Endothelial cell of umbilical vein (primary cell): Measurements from ENCODE around the gene GSTO2. TPM values are rescaled to one million over a fixed set of nuclear protein-coding genes. Genes with fewer than 3 reads are reported as not detected.

Experiments
- BruUV-seq: library from RNA; stranded (reverse); fragments of 400-500 nt; replicated peaks from 2 replicates; lab custom pipeline; 2021; lab: Mats Ljungman, UMichigan
- CTCF ChIA-PET: fragments of 300-600, 350-600 bp; sonication (Branson Sonifier 250); formaldehyde crosslinking; loops from one replicate; lab custom pipeline; 2021; ENCODE audit warnings: antibody characterized with exemption, inconsistent platforms; lab: Charles Lee
- POLR2A ChIA-PET: fragments of 300-600, 350-600 bp; sonication (Branson Sonifier 250); formaldehyde crosslinking; loops from one replicate; lab custom pipeline; 2021; ENCODE audit warnings: antibody characterized with exemption, inconsistent platforms; lab: Charles Lee
- DNase-seq: peaks from one replicate; pipeline ENCODE4 v3.0.0-alpha.2; 2011; ENCODE audit warnings: low read depth, low spot score
- FAIRE-seq: peaks from 2 replicates; lab custom pipeline; 2011; peaks lifted over from hg19 to GRCh38; lab: Jason Lieb, UNC
- H2AFZ ChIP-seq: 2 replicates; pipeline ENCODE4 v1.6.0; 2012; ENCODE audit warnings: low read depth, low read length, control low read depth, inconsistent platforms
- H3K27ac ChIP-seq: 2 replicates; pipeline ENCODE4 v1.5.1; 2011; ENCODE audit warnings: low read depth, mild to moderate bottlenecking, control low read depth, low read length, moderate library complexity; ENCODE audit not compliant: insufficient read depth
- H3K27me3 ChIP-seq, 2 experiments: 2 replicates each; pipeline versions ENCODE4 v1.6.0 to v1.6.1; 2011; ENCODE audit warnings: low read length in 2 of 2, mixed read lengths in 1 of 2; ENCODE audit not compliant: control insufficient read depth in 2 of 2, insufficient read depth in 2 of 2
- H3K36me3 ChIP-seq, 2 experiments: 2 replicates in 1 of 2; 3 replicates in 1 of 2; pipeline ENCODE4 v1.5.1; 2011; ENCODE audit warnings: low read length in 2 of 2, mild to moderate bottlenecking in 1 of 2, moderate library complexity in 1 of 2; ENCODE audit not compliant: control insufficient read depth in 2 of 2, insufficient read depth in 2 of 2; ENCODE audit errors: extremely low read depth in 1 of 2
- H3K4me1 ChIP-seq: 3 replicates; pipeline ENCODE4 v1.5.1; 2011; ENCODE audit warnings: mild to moderate bottlenecking, low read length; ENCODE audit not compliant: control insufficient read depth, insufficient read depth; ENCODE audit errors: extremely low read depth
- H3K4me2 ChIP-seq: 2 replicates; pipeline ENCODE4 v1.6.1; 2011; ENCODE audit warnings: low read length, control low read depth, mixed read lengths; ENCODE audit not compliant: insufficient read depth
- H3K4me3 ChIP-seq, 3 experiments: fragments of 200-600 bp in 1 of 3; sonication (generic), shearing (Covaris generic) in 1 of 3; replicated peaks in 1 of 3; 2 replicates each; pipeline ENCODE4 v1.5.1; 2011 to 2016; ENCODE audit warnings: control low read depth in 3 of 3, low read length in 3 of 3, mild to moderate bottlenecking in 2 of 3, inconsistent platforms in 1 of 3, low read depth in 1 of 3, moderate library complexity in 1 of 3; ENCODE audit not compliant: insufficient read depth in 1 of 3
- H3K79me2 ChIP-seq: 2 replicates; pipeline ENCODE4 v1.6.0; 2012; ENCODE audit warnings: low read length, inconsistent platforms; ENCODE audit not compliant: control insufficient read depth, insufficient read depth
- H3K9ac ChIP-seq: replicated peaks from 2 replicates; pipeline ENCODE3; 2011; ENCODE audit warnings: low read length, control low read depth; ENCODE audit not compliant: insufficient read depth; ENCODE audit errors: extremely low read depth
- H3K9me1 ChIP-seq: replicated peaks from 3 replicates; pipeline ENCODE4 v1.6.0; 2011; ENCODE audit warnings: mild to moderate bottlenecking, low read length; ENCODE audit not compliant: control insufficient read depth, insufficient read depth; ENCODE audit errors: extremely low read depth
- H3K9me3 ChIP-seq: replicated peaks from 2 replicates; pipeline ENCODE4 v1.5.1; 2012; ENCODE audit warnings: low read length, inconsistent platforms; ENCODE audit not compliant: control insufficient read depth, insufficient read depth
- H4K20me1 ChIP-seq: replicated peaks from 2 replicates; pipeline ENCODE3; 2011; ENCODE audit warnings: mild to moderate bottlenecking, low read length; ENCODE audit not compliant: control insufficient read depth, insufficient read depth; ENCODE audit errors: extremely low read depth
- CTCF ChIP-seq, 2 donors: IDR thresholded peaks; 1 replicate in 1 of 2; 2 replicates in 1 of 2; pipeline ENCODE4 v1.5.1; 2011; ENCODE audit warnings: low read length in 2 of 2, mild to moderate bottlenecking in 2 of 2, moderate library complexity in 2 of 2, control low read depth in 1 of 2, inconsistent platforms in 1 of 2, low read depth in 1 of 2; ENCODE audit not compliant: insufficient read depth in 1 of 2; ENCODE audit errors: extremely low read depth in 1 of 2
- GATA2 ChIP-seq: IDR thresholded peaks from 2 replicates; pipeline ENCODE4 v1.7.0; 2011; ENCODE audit warnings: low read depth, mild to moderate bottlenecking, moderate library complexity, mixed read lengths, low read length; ENCODE audit not compliant: insufficient read length, insufficient read depth
- JUN ChIP-seq: IDR thresholded peaks from 2 replicates; pipeline ENCODE4 v1.6.1; 2011; ENCODE audit warnings: borderline replicate concordance, low read depth; ENCODE audit not compliant: insufficient read length, insufficient read depth
- MAX ChIP-seq: IDR thresholded peaks from 2 replicates; pipeline ENCODE4 v1.6.1; 2011; ENCODE audit not compliant: insufficient read depth, insufficient read length
- MYC ChIP-seq: IDR thresholded peaks from one replicate; pipeline ENCODE4 v1.6.1; 2011; ENCODE audit warnings: mild to moderate bottlenecking, low read depth, low read length
- dilution Hi-C: fragments of 300-500 bp; cut with MboI; formaldehyde crosslinking; loops from one replicate; pipeline ENCODE4 v1.15.0; 2019; ENCODE audit warnings: low sequenced_read_pairs; ENCODE audit not compliant: extremely low pct_ligation_motif_present
- intact Hi-C: fragments of 100-400 bp; cut with micrococcal nuclease; formaldehyde crosslinking; loops from one replicate; pipeline ENCODE4 v1.10.0; 2022
- polyA plus RNA-seq, 4 experiments: library from polyadenylated mRNA; depleted of rRNA in 3 of 4; stranded (reverse) in 3 of 4; unstranded in 1 of 4; fragments of >200 nt; gene quantifications; 2 replicates each; pipeline versions ENCODE4 v1.2.1 to v1.2.3, GENCODE V29; 2011 to 2012; ENCODE audit warnings: missing spikeins in 1 of 4
- total RNA-seq: library from RNA; stranded (reverse); gene quantifications from 2 replicates; pipeline ENCODE4 v1.2.3, GENCODE V29; 2021

GSTO2 gene
- total and polyA plus RNA-seq, 2 donors (not counting 3 experiments of a cell fraction or from before 2014, with no cell fraction given) = 0.84 to 1.4 TPM

GRCh38 chr10:104339469-104340110 lies 70.6 kb downstream of the GSTO2 start:
- peak overlapping the region in 2 of 3 experiments; percentile 64 to 99 for H3K4me3 ChIP-seq
- H3K9me1 ChIP-seq = no peaks in the 10 kb centered on the region
- intact Hi-C loops = loop anchor here (1.0 to 10.0 kb wide), 4 partner anchors 8 to 435 kb away; no protein-coding TSS in a partner anchor
- ChIA-PET POLR2A (interaction anchor here (0.6 kb wide), 1 partner anchor 10 kb away, joined by 3 read pairs; no protein-coding TSS in a partner anchor), CTCF (interaction anchor here (0.8 to 3.0 kb wide), 9 partner anchors 10 to 66 kb away, joined by 3 to 36 read pairs (median 9); partner anchors contain the start of gene CFAP58)
- DNase-seq (peak; percentile 93), FAIRE-seq (peak; percentile 77)
- peak overlapping the region; percentile 100 for H3K27ac ChIP-seq
- no peaks in the 10 kb centered on the region for H3K9me3 ChIP-seq
- peaks cover 53% of the 10 kb centered on the region for H3K4me1 ChIP-seq
- H3K4me2 ChIP-seq = peak overlapping the region; percentile 85
- peaks cover 2 to 6% of the 10 kb centered on the region in 2 experiments for H3K36me3 ChIP-seq
- dilution Hi-C loops = no loop called here
- H3K79me2 ChIP-seq = peaks cover 37% of the 10 kb centered on the region
- peak overlapping the region; percentile 99 for H3K9ac ChIP-seq
- TF ChIP-seq GATA2 = no peak
- TF ChIP-seq MYC = no peak
- no peak for TF ChIP-seq MAX
- TF ChIP-seq CTCF (IDR thresholded peaks at IDR 0.05; ENCODE audit: extremely low read depth in 1 of 2, insufficient read depth in 1 of 2, low read depth in 1 of 2, low read length in 2 of 2) = no peak
- peak; percentile 31 for TF ChIP-seq JUN
- no TSS peak for BruUV-seq
- H2AFZ ChIP-seq = peak overlapping the region; percentile 33
- H4K20me1 ChIP-seq = no peaks in the 10 kb centered on the region
- H3K27me3 ChIP-seq = no peaks in the 10 kb centered on the region
